Tibial nerve (tissue), 4 donors: Measurements from ENCODE around the gene SNAP91. TPM values are rescaled to one million over a fixed set of nuclear protein-coding genes. Genes with fewer than 3 reads are reported as not detected.

Experiments
- DNase-seq, 2 donors: peaks; one replicate each; pipeline ENCODE4 v3.0.0-alpha.2; 2019; ENCODE audit warnings: low spot score in 2 of 2
- H3K27ac ChIP-seq, 4 donors: fragments of 200-600 bp; sonication (generic) in 3 of 4; one replicate each; pipeline ENCODE4 v1.5.1; 2017 to 2019; ENCODE audit warnings: mild to moderate bottlenecking in 1 of 4
- H3K27me3 ChIP-seq, 2 donors: fragments of 200-600 bp; sonication (generic) in 1 of 2; one replicate each; pipeline versions ENCODE4 v1.5.1 to v1.6.0; 2017 to 2019
- H3K36me3 ChIP-seq, 3 donors: fragments of 200-600 bp; sonication (generic); one replicate each; pipeline ENCODE4 v1.5.1; 2018 to 2019
- H3K4me1 ChIP-seq, 4 donors: fragments of 200-600 bp; sonication (generic) in 3 of 4; one replicate each; pipeline ENCODE4 v1.5.1; 2017 to 2019
- H3K4me3 ChIP-seq, 4 donors: fragments of 200-600 bp; sonication (generic) in 3 of 4; one replicate each; pipeline ENCODE4 v1.5.1; 2017 to 2019; ENCODE audit warnings: mild to moderate bottlenecking in 1 of 4, moderate library complexity in 1 of 4
- H3K9me3 ChIP-seq, 4 donors: fragments of 200-600 bp; sonication (generic) in 3 of 4; one replicate each; pipeline ENCODE4 v1.5.1; 2017 to 2019
- CTCF ChIP-seq, 5 experiments: fragments of 200-600 bp in 3 of 5; fragments of 450-650 bp in 2 of 5; sonication (generic) in 3 of 5; IDR thresholded peaks; one replicate each; pipeline ENCODE4 v1.5.1; 2016 to 2019; ENCODE audit warnings: antibody characterized with exemption in 5 of 5, mild to moderate bottlenecking in 3 of 5, moderate library complexity in 2 of 5
- EP300 ChIP-seq, 2 donors: sonication (generic); formaldehyde crosslinking; IDR thresholded peaks; one replicate each; pipeline ENCODE4 v1.6.1; 2017; ENCODE audit warnings: antibody characterized with exemption in 2 of 2, mild to moderate bottlenecking in 1 of 2
- POLR2A ChIP-seq, 2 donors: fragments of 450-650 bp; IDR thresholded peaks; one replicate each; pipeline ENCODE4 v1.6.1; 2017; ENCODE audit warnings: antibody characterized with exemption in 2 of 2, mild to moderate bottlenecking in 2 of 2, moderate library complexity in 2 of 2
- WGBS, 2 donors: methylation state at CpG; one replicate each; pipeline ENCODE4 v1.1.5; 2018; 5-methylcytosine and 5-hydroxymethylcytosine counted together
- total RNA-seq, 4 donors: library from RNA; depleted of rRNA; stranded (reverse); fragments of >200 nt; gene quantifications; one replicate each; pipeline ENCODE4 v1.1.0, GENCODE V29; 2016

SNAP91 gene
- total RNA-seq, 4 donors from 2014 or later, result 0.42 to 4.3 (median 0.90) TPM; not detected in 1

- no peaks in the 10 kb centered on the region for H3K36me3 ChIP-seq
- TF ChIP-seq EP300 (IDR thresholded peaks at IDR 0.05) (no peak), CTCF (IDR thresholded peaks at IDR 0.05) (no peak), POLR2A (IDR thresholded peaks at IDR 0.05) (no peak)
- no peaks in the 10 kb centered on the region for H3K4me1 ChIP-seq
- peaks cover 0 to 10% (median 0%) of the 10 kb centered on the region in 4 donors for H3K9me3 ChIP-seq
- no peak for DNase-seq
- H3K4me3 ChIP-seq, result no peak overlapping the region
- 81 to 97% methylated on average over 1 of the region's 1 CpG for WGBS, 2 donors
- H3K27me3 ChIP-seq, result no peaks in the 10 kb centered on the region
- H3K27ac ChIP-seq, result no peak overlapping the region
Observed at GRCh38 chr6:83696674-83697073, 12.2 kb downstream of the SNAP91 start.

GRCh38 chr6:83685481-83685880 is 23.4 kb downstream of the SNAP91 start:
- no peak for TF ChIP-seq CTCF (IDR thresholded peaks at IDR 0.05)
- no peak for TF ChIP-seq EP300 (IDR thresholded peaks at IDR 0.05)
- no peak for TF ChIP-seq POLR2A (IDR thresholded peaks at IDR 0.05)
- WGBS, 2 donors, result 93 to 94% methylated on average over 3 of the region's 3 CpGs
- Histone ChIP-seq H3K4me1 (no peaks in the 10 kb centered on the region), H3K27me3 (no peaks in the 10 kb centered on the region), H3K9me3 (no peaks in the 10 kb centered on the region), H3K27ac (no peak overlapping the region), H3K36me3 (no peaks in the 10 kb centered on the region), H3K4me3 (no peak overlapping the region)
- no peak for DNase-seq

GRCh38 chr6:83677791-83678190 is 31.1 kb downstream of the SNAP91 start:
- Histone ChIP-seq H3K4me3 (no peak overlapping the region), H3K4me1 (no peaks in the 10 kb centered on the region), H3K27me3 (no peaks in the 10 kb centered on the region), H3K9me3 (no peaks in the 10 kb centered on the region), H3K27ac (no peak overlapping the region), H3K36me3 (no peaks in the 10 kb centered on the region)
- no peak for TF ChIP-seq EP300 (IDR thresholded peaks at IDR 0.05)
- TF ChIP-seq CTCF (IDR thresholded peaks at IDR 0.05), result no peak
- no peak for DNase-seq

GRCh38 chr6:83637953-83638352 is 70.9 kb downstream of the SNAP91 start:
- no peak for DNase-seq
- Histone ChIP-seq H3K4me1 (no peaks in the 10 kb centered on the region), H3K27ac (no peak overlapping the region), H3K4me3 (no peak overlapping the region), H3K36me3 (no peaks in the 10 kb centered on the region), H3K27me3 (no peaks in the 10 kb centered on the region), H3K9me3 (no peaks in the 10 kb centered on the region)
- 88 to 92% methylated on average over 7 of the region's 7 CpGs for WGBS, 2 donors
- TF ChIP-seq POLR2A (IDR thresholded peaks at IDR 0.05), result no peak
- TF ChIP-seq EP300 (IDR thresholded peaks at IDR 0.05), result no peak
- TF ChIP-seq CTCF (IDR thresholded peaks at IDR 0.05), result no peak

- 85 to 89% methylated on average over 7 of the region's 7 CpGs for WGBS, 2 donors
Observed at GRCh38 chr6:83636800-83637199, 72.1 kb downstream of the SNAP91 start.

More at GRCh38 chr6:83636800-83637199, 72.1 kb downstream of the SNAP91 start:
- DNase-seq, result no peak
- TF ChIP-seq POLR2A (IDR thresholded peaks at IDR 0.05), result no peak
- no peak for TF ChIP-seq EP300 (IDR thresholded peaks at IDR 0.05)
- no peak for TF ChIP-seq CTCF (IDR thresholded peaks at IDR 0.05)
- no peaks in the 10 kb centered on the region for H3K36me3 ChIP-seq
- H3K27me3 ChIP-seq, result no peaks in the 10 kb centered on the region
- H3K4me3 ChIP-seq, result no peak overlapping the region
- no peaks in the 10 kb centered on the region for H3K9me3 ChIP-seq
- H3K4me1 ChIP-seq, result no peaks in the 10 kb centered on the region
- H3K27ac ChIP-seq, result no peak overlapping the region
